ENCODE results near the gene MMD2. TPM values are rescaled to one million over a fixed set of nuclear protein-coding genes. Genes with fewer than 3 reads are reported as not detected.

MMD2 gene
- total RNA-seq, 1 experiment from 2014 or later: not detected

GRCh38 chr7:4959893-4960292 lies 906 bp upstream of the MMD2 start:
- Mint-ChIP-seq H3K27ac (no peak overlapping the region), H3K4me3 (no peak overlapping the region), H3K36me3 (no peaks in the 10 kb centered on the region), H3K27me3 (ENCODE audit: low read depth) (peaks cover 38% of the 10 kb centered on the region), H3K4me1 (peaks cover 4% of the 10 kb centered on the region), H3K9me3 (peaks cover 4% of the 10 kb centered on the region; the same call in 1 of the 2 replicates)
- CTCF ChIA-PET: interaction anchor here (0.8 to 1.6 kb wide), 2 partner anchors 129 to 162 kb away, joined by 3 to 6 read pairs; no protein-coding TSS in a partner anchor
- TF ChIP-seq ZNF416 (CRISPR knock-in tag; IDR thresholded peaks at IDR 0.05): no peak
- TF ChIP-seq GRHL2 (CRISPR knock-in tag; IDR thresholded peaks at IDR 0.05; ENCODE audit: insufficient replicate concordance, severe bottlenecking): no peak
- no peak for TF ChIP-seq ZNF532 (CRISPR knock-in tag; IDR thresholded peaks at IDR 0.05; ENCODE audit: borderline replicate concordance)
- TF ChIP-seq E2F4 (CRISPR knock-in tag; IDR thresholded peaks at IDR 0.05; ENCODE audit: borderline replicate concordance, low read depth): no peak
- no peak for TF ChIP-seq NR1H2 (CRISPR knock-in tag; IDR thresholded peaks at IDR 0.05)
- no peak for TF ChIP-seq ATF1 (CRISPR knock-in tag; IDR thresholded peaks at IDR 0.05)
- TF ChIP-seq TEAD4 (CRISPR knock-in tag; IDR thresholded peaks at IDR 0.05): no peak
- TF ChIP-seq KAT7 (CRISPR knock-in tag; IDR thresholded peaks at IDR 0.05; ENCODE audit: borderline replicate concordance): no peak
- TF ChIP-seq ZNF121 (CRISPR knock-in tag; IDR thresholded peaks at IDR 0.05): no peak
- TF ChIP-seq ZNF317 (CRISPR knock-in tag; IDR thresholded peaks at IDR 0.05; ENCODE audit: borderline replicate concordance, low read depth): no peak
- TF ChIP-seq MAX (CRISPR knock-in tag; IDR thresholded peaks at IDR 0.05): no peak
- no peak for TF ChIP-seq ZNF263 (CRISPR knock-in tag; IDR thresholded peaks at IDR 0.05; ENCODE audit: low read depth)
- POLR2A ChIA-PET: no interaction called here
- ATAC-seq (no peak), DNase-seq (ENCODE audit: low spot score) (no peak)

GRCh38 chr7:4959306-4959705 lies 319 bp upstream of the MMD2 start:
- H3K36me3 Mint-ChIP-seq: no peaks in the 10 kb centered on the region
- DNase-seq (ENCODE audit: low spot score) (no peak), ATAC-seq (no peak)
- H3K4me1 Mint-ChIP-seq: peaks cover 4% of the 10 kb centered on the region
- no peak for TF ChIP-seq PREB (CRISPR knock-in tag; IDR thresholded peaks at IDR 0.05; ENCODE audit: borderline replicate concordance)
- TF ChIP-seq NR1H2 (CRISPR knock-in tag; IDR thresholded peaks at IDR 0.05): no peak
- no peak for TF ChIP-seq ZNF317 (CRISPR knock-in tag; IDR thresholded peaks at IDR 0.05; ENCODE audit: borderline replicate concordance, low read depth)
- TF ChIP-seq ZNF396 (CRISPR knock-in tag; IDR thresholded peaks at IDR 0.05; ENCODE audit: borderline replicate concordance): no peak
- TF ChIP-seq STAT6 (CRISPR knock-in tag; conservative IDR thresholded peaks at IDR 0.05; ENCODE audit: low read depth): no peak
- no peak for TF ChIP-seq GABPB1 (CRISPR knock-in tag; IDR thresholded peaks at IDR 0.05)
- no peak for TF ChIP-seq HMGA2 (CRISPR knock-in tag; IDR thresholded peaks at IDR 0.05)
- H3K9me3 Mint-ChIP-seq: peaks cover 6% of the 10 kb centered on the region; the same call in 1 of the 2 replicates
- H3K4me3 Mint-ChIP-seq: no peak overlapping the region
- no peak overlapping the region for H3K27ac Mint-ChIP-seq
- H3K27me3 Mint-ChIP-seq (ENCODE audit: low read depth): peaks cover 41% of the 10 kb centered on the region
- ChIA-PET CTCF (interaction anchor here (1.0 to 3.8 kb wide), 5 partner anchors 14 to 167 kb away, joined by 5 to 25 read pairs (median 7); partner anchors contain the start of gene RADIL), POLR2A (no interaction called here)

Data from WTC11 (cell line).